HepG2 (cell line): ENCODE results near the gene LMAN2L. TPM values are rescaled to one million over a fixed set of nuclear protein-coding genes. Genes with fewer than 3 reads are reported as not detected.

Source experiments
- ATF7-NPFF ChIP-seq: sonication (generic); formaldehyde crosslinking; IDR thresholded peaks from 2 replicates; pipeline ENCODE4 v1.8.1; 2023; ENCODE audit warnings: mild to moderate bottlenecking, low read depth, missing genetic modification reagents, moderate library complexity
- CHD4 ChIP-seq: fragments of 200-600 bp; sonication (generic); IDR thresholded peaks from 2 replicates; pipeline ENCODE4 v1.7.0; 2017; ENCODE audit warnings: mild to moderate bottlenecking, low read length, borderline replicate concordance
- DMAP1 ChIP-seq: IDR thresholded peaks from 2 replicates; pipeline ENCODE4 v1.6.1; 2016
- EEA1 ChIP-seq: sonication (generic); formaldehyde crosslinking; IDR thresholded peaks from 2 replicates; pipeline ENCODE4 v1.5.1; 2020; ENCODE audit warnings: mild to moderate bottlenecking, missing genetic modification reagents, borderline replicate concordance
- EED ChIP-seq: sonication (generic); formaldehyde crosslinking; IDR thresholded peaks from 2 replicates; pipeline ENCODE4 v1.5.0; 2020; ENCODE audit warnings: mild to moderate bottlenecking, missing genetic modification reagents
- GATAD1 ChIP-seq: IDR thresholded peaks from 2 replicates; pipeline ENCODE4 v1.6.1; 2016; ENCODE audit warnings: missing genetic modification reagents, missing compliant biosample characterization
- MTF2 ChIP-seq: sonication (generic); formaldehyde crosslinking; IDR thresholded peaks from 2 replicates; pipeline ENCODE4 v1.5.0; 2020; ENCODE audit warnings: missing genetic modification reagents, borderline replicate concordance
- POGZ ChIP-seq: sonication (generic); formaldehyde crosslinking; IDR thresholded peaks from 2 replicates; pipeline ENCODE4 v1.4.0; 2020; ENCODE audit warnings: mild to moderate bottlenecking, missing genetic modification reagents
- RCOR2 ChIP-seq: IDR thresholded peaks from 2 replicates; pipeline ENCODE4 v1.6.1; 2016; ENCODE audit warnings: missing biosample characterization, missing genetic modification reagents
- SP4 ChIP-seq: sonication (generic); formaldehyde crosslinking; IDR thresholded peaks from 2 replicates; pipeline ENCODE4 v1.8.1; 2023; ENCODE audit warnings: mild to moderate bottlenecking, missing genetic modification reagents
- ZNF235 ChIP-seq: sonication (generic); formaldehyde crosslinking; IDR thresholded peaks from 2 replicates; pipeline ENCODE4 v1.8.1; 2023; ENCODE audit warnings: mild to moderate bottlenecking, missing genetic modification reagents, borderline replicate concordance
- ZNF292 ChIP-seq: sonication (generic); formaldehyde crosslinking; IDR thresholded peaks from 2 replicates; pipeline ENCODE4 v1.8.1; 2022; ENCODE audit warnings: mild to moderate bottlenecking, low read depth, missing genetic modification reagents, borderline replicate concordance
- ZNF326 ChIP-seq: sonication (generic); formaldehyde crosslinking; IDR thresholded peaks from 2 replicates; pipeline ENCODE4 v1.4.0; 2020; ENCODE audit warnings: missing genetic modification reagents, borderline replicate concordance
- ZNF788 ChIP-seq: sonication (generic); formaldehyde crosslinking; IDR thresholded peaks from 2 replicates; pipeline ENCODE4 v1.5.0; 2020; ENCODE audit warnings: mild to moderate bottlenecking, missing genetic modification reagents, borderline replicate concordance
- polyA plus RNA-seq, 8 experiments: library from polyadenylated mRNA; depleted of rRNA in 3 of 8; stranded (reverse) in 7 of 8; unstranded in 1 of 8; fragments of >200 nt; fragmentation: Illumina TruSeq in 4 of 8; extraction: Trizol in 4 of 8; gene quantifications; 2 replicates each; pipeline versions ENCODE4 v1.2.1 to v1.2.3, GENCODE V29; 2011 to 2016; ENCODE audit warnings: low read depth in 4 of 8, missing spikeins in 1 of 8, mixed read lengths in 1 of 8; ENCODE audit not compliant: insufficient read depth in 1 of 8
- total RNA-seq, 5 experiments: library from RNA; depleted of rRNA; stranded (reverse); fragments of >200 nt; fragmentation: Illumina TruSeq; extraction: Trizol; gene quantifications; 2 replicates each; pipeline ENCODE4 v1.2.3, GENCODE V29; 2016; ENCODE audit warnings: low read depth in 1 of 5
- TF ChIP-seq, protein P1 (sequence below): sonication (generic); formaldehyde crosslinking; conservative IDR thresholded peaks from 2 replicates; pipeline ENCODE4 v1.4.0; 2020; ENCODE audit warnings: missing genetic modification reagents
- TF ChIP-seq, protein P2 (sequence below): sonication (generic); formaldehyde crosslinking; IDR thresholded peaks from 2 replicates; pipeline ENCODE4 v1.5.0; 2020; ENCODE audit warnings: mild to moderate bottlenecking, missing genetic modification reagents
- TF ChIP-seq, protein P3 (sequence below): sonication (generic); formaldehyde crosslinking; IDR thresholded peaks from 2 replicates; pipeline ENCODE4 v1.4.0; 2020; ENCODE audit warnings: missing genetic modification reagents, mild to moderate bottlenecking, borderline replicate concordance
- TF ChIP-seq, protein P4 (sequence below): sonication (generic); formaldehyde crosslinking; IDR thresholded peaks from 2 replicates; pipeline ENCODE4 v1.4.0; 2020; ENCODE audit warnings: missing genetic modification reagents

The LMAN2L gene
- total and polyA plus RNA-seq, 2 of the 13 experiments (the other 11 are each of a cell fraction or from before 2014, with no cell fraction given), result 39.1 to 57.9 TPM

DNA sequence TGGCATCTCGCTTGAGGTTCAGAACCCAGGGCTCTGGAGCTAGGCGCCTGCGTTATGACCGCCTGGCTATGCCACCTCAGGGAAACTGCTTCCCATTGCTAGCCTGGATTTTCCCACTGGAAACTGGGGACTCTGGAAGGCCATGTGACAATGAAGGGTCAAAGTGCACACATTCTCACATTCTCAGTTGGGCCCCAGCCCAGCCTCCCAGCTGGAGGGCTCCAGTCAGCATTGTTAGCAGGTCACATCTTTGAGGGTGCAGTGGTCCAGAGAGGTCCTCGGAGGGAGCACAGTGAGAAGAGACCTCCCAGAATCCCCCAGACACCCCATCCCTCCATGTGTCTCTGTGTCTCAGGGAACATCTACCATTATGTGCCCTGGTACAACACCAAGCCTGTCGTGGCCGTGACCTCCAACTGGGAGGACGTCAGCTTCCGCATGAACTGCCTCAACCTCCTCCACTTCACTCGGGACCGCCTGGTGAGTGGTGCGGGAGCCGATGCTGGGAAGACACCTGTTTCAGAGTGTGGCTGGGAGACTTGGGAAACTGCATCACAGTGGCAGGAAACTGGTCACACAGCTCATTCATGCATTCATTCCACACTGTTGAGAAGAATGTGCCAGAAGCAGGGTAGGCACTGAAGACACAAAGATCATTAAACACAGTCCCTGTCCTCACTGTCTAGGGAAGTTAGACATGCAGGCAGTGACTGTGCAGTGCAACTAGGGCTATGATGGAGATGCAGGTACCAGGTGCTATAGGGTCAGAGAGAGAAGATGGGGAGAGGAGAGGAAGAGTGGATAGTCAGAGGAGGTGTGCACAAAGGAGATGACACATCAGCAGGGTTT is 55.7 kb downstream of the LMAN2L start (continued):
- TF ChIP-seq, protein P1, sequence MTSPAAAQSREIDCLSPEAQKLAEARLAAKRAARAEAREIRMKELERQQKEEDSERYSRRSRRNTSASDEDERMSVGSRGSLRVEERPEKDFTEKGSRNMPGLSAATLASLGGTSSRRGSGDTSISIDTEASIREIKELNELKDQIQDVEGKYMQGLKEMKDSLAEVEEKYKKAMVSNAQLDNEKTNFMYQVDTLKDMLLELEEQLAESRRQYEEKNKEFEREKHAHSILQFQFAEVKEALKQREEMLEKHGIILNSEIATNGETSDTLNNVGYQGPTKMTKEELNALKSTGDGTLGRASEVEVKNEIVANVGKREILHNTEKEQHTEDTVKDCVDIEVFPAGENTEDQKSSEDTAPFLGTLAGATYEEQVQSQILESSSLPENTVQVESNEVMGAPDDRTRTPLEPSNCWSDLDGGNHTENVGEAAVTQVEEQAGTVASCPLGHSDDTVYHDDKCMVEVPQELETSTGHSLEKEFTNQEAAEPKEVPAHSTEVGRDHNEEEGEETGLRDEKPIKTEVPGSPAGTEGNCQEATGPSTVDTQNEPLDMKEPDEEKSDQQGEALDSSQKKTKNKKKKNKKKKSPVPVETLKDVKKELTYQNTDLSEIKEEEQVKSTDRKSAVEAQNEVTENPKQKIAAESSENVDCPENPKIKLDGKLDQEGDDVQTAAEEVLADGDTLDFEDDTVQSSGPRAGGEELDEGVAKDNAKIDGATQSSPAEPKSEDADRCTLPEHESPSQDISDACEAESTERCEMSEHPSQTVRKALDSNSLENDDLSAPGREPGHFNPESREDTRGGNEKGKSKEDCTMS (CRISPR knock-in tag), result no peak
- 0 out of 2 replicates have a peak, but pooled peaks have one; percentile 47 for TF ChIP-seq EED
- no peak for TF ChIP-seq MTF2 (CRISPR knock-in tag)
- TF ChIP-seq, protein P2, sequence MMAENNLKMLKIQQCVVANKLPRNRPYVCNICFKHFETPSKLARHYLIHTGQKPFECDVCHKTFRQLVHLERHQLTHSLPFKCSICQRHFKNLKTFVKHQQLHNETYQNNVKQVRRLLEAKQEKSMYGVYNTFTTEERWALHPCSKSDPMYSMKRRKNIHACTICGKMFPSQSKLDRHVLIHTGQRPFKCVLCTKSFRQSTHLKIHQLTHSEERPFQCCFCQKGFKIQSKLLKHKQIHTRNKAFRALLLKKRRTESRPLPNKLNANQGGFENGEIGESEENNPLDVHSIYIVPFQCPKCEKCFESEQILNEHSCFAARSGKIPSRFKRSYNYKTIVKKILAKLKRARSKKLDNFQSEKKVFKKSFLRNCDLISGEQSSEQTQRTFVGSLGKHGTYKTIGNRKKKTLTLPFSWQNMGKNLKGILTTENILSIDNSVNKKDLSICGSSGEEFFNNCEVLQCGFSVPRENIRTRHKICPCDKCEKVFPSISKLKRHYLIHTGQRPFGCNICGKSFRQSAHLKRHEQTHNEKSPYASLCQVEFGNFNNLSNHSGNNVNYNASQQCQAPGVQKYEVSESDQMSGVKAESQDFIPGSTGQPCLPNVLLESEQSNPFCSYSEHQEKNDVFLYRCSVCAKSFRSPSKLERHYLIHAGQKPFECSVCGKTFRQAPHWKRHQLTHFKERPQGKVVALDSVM, result no peak; the same call in 1 of the 2 replicates
- TF ChIP-seq POGZ (CRISPR knock-in tag), result peak; percentile 44
- TF ChIP-seq, protein P3, sequence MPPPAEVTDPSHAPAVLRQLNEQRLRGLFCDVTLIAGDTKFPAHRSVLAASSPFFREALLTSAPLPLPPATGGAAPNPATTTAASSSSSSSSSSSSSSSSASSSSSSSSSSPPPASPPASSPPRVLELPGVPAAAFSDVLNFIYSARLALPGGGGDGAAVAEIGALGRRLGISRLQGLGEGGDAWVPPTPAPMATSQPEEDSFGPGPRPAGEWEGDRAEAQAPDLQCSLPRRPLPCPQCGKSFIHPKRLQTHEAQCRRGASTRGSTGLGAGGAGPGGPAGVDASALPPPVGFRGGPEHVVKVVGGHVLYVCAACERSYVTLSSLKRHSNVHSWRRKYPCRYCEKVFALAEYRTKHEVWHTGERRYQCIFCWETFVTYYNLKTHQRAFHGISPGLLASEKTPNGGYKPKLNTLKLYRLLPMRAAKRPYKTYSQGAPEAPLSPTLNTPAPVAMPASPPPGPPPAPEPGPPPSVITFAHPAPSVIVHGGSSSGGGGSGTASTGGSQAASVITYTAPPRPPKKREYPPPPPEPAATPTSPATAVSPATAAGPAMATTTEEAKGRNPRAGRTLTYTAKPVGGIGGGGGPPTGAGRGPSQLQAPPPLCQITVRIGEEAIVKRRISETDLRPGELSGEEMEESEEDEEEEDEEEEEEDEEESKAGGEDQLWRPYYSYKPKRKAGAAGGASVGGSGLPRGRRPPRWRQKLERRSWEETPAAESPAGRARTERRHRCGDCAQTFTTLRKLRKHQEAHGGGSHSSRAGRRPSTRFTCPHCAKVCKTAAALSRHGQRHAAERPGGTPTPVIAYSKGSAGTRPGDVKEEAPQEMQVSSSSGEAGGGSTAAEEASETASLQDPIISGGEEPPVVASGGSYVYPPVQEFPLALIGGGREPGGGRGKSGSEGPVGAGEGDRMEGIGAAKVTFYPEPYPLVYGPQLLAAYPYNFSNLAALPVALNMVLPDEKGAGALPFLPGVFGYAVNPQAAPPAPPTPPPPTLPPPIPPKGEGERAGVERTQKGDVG (CRISPR knock-in tag), result peak; percentile 65; the same call in 1 of the 2 replicates
- TF ChIP-seq GATAD1 (CRISPR knock-in tag), result peak; percentile 27; the same call in 1 of the 2 replicates
- no peak for TF ChIP-seq EEA1 (CRISPR knock-in tag)
- TF ChIP-seq CHD4, result no peak
- peak; percentile 73; the same call in 1 of the 2 replicates for TF ChIP-seq RCOR2 (CRISPR knock-in tag)
- TF ChIP-seq ZNF788 (CRISPR knock-in tag), result peak; percentile 49; the same call in 1 of the 2 replicates
- TF ChIP-seq, protein P4, sequence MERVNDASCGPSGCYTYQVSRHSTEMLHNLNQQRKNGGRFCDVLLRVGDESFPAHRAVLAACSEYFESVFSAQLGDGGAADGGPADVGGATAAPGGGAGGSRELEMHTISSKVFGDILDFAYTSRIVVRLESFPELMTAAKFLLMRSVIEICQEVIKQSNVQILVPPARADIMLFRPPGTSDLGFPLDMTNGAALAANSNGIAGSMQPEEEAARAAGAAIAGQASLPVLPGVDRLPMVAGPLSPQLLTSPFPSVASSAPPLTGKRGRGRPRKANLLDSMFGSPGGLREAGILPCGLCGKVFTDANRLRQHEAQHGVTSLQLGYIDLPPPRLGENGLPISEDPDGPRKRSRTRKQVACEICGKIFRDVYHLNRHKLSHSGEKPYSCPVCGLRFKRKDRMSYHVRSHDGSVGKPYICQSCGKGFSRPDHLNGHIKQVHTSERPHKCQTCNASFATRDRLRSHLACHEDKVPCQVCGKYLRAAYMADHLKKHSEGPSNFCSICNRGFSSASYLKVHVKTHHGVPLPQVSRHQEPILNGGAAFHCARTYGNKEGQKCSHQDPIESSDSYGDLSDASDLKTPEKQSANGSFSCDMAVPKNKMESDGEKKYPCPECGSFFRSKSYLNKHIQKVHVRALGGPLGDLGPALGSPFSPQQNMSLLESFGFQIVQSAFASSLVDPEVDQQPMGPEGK (CRISPR knock-in tag), result peak; percentile 70
- TF ChIP-seq ATF7-NPFF (CRISPR knock-in tag), result 0 out of 2 replicates have a peak, but pooled peaks have one; percentile 44
- TF ChIP-seq ZNF292 (CRISPR knock-in tag), result peak; percentile 68; the same call in 1 of the 2 replicates
- no peak for TF ChIP-seq ZNF235 (CRISPR knock-in tag)
- peak; percentile 14; the same call in 1 of the 2 replicates for TF ChIP-seq SP4 (CRISPR knock-in tag)
- TF ChIP-seq ZNF326, result no peak
- TF ChIP-seq DMAP1 (CRISPR knock-in tag), result peak; percentile 72
